Kidney (tissue), 14 donors: ENCODE results near the gene AUTS2. TPM values are rescaled to one million over a fixed set of nuclear protein-coding genes. Genes with fewer than 3 reads are reported as not detected.

Source experiments
- DNase-seq, 5 donors: peaks; one replicate each; pipeline ENCODE4 v3.0.0-alpha.2; 2013 to 2020
- FAIRE-seq: peaks from 2 replicates; lab custom pipeline; 2012; peaks lifted over from hg19 to GRCh38; lab: Jason Lieb, UNC
- H3K27ac ChIP-seq, 2 donors: one replicate each; pipeline ENCODE4 v1.7.0; 2013; ENCODE audit warnings: low read depth in 2 of 2, low read length in 2 of 2, inconsistent platforms in 1 of 2
- H3K27me3 ChIP-seq: one replicate; pipeline ENCODE4 v1.7.1; 2013; ENCODE audit warnings: low read length, inconsistent platforms; ENCODE audit not compliant: control insufficient read depth, insufficient read depth
- H3K36me3 ChIP-seq, 3 donors: one replicate each; pipeline versions ENCODE4 v1.7.0 to v1.7.1; 2013; ENCODE audit warnings: low read length in 3 of 3, control low read depth in 1 of 3, inconsistent platforms in 1 of 3; ENCODE audit not compliant: insufficient read depth in 3 of 3, control insufficient read depth in 2 of 3
- H3K4me1 ChIP-seq, 3 donors: one replicate each; pipeline versions ENCODE4 v1.7.0 to v1.7.1; 2013; ENCODE audit warnings: low read length in 3 of 3, inconsistent platforms in 1 of 3, low read depth in 1 of 3; ENCODE audit not compliant: control insufficient read depth in 2 of 3, insufficient read depth in 2 of 3
- H3K4me3 ChIP-seq, 3 donors: one replicate each; pipeline versions ENCODE4 v1.7.0 to v1.8.1; 2013; ENCODE audit warnings: low read length in 3 of 3, control low read depth in 1 of 3, inconsistent platforms in 1 of 3
- H3K9ac ChIP-seq, 3 donors: one replicate each; pipeline versions ENCODE4 v1.7.0 to v1.7.1; 2013; ENCODE audit warnings: low read length in 3 of 3, control low read depth in 1 of 3, inconsistent platforms in 1 of 3
- H3K9me3 ChIP-seq, 3 donors: one replicate each; pipeline versions ENCODE4 v1.7.0 to v1.7.1; 2013; ENCODE audit warnings: low read length in 3 of 3, control low read depth in 1 of 3, inconsistent platforms in 1 of 3; ENCODE audit not compliant: control insufficient read depth in 2 of 3, insufficient read depth in 1 of 3
- intact Hi-C: fragments of 100-400 bp; cut with DNase I; formaldehyde crosslinking; loops from one replicate; pipeline ENCODE4 v1.11.1; 2022
- polyA plus RNA-seq: library from polyadenylated mRNA; stranded (reverse); fragments of 350-450 nt; fragmentation: Illumina TruSeq; extraction: RNeasy Lipid Tissue Mini Kit (QIAGEN cat#74804); gene quantifications from one replicate; pipeline ENCODE4 v1.2.3, GENCODE V29; 2014; ENCODE audit warnings: low read depth, low replicate concordance; ENCODE audit not compliant: insufficient read depth
- total RNA-seq: library from RNA; stranded (reverse); fragmentation: NEBNext Ultra II Directional; extraction: Animal tissue kit (Norgen Biotek cat#: 25700); gene quantifications from one replicate; pipeline ENCODE4 v1.2.1, GENCODE V29; 2021
- TF ChIP-seq, protein P1 (sequence below): IDR thresholded peaks from 3 replicates; pipeline ENCODE4 v1.5.1; 2012; ENCODE audit warnings: mild to moderate bottlenecking, moderate library complexity, borderline replicate concordance; ENCODE audit not compliant: insufficient read depth; ENCODE audit errors: extremely low read depth
- donor health status: control.
- donor health status: control.
- donor health status: control.
- donor health status: control.
- donor health status: control.
- donor health status: DM: yes; HTN: yes; CAD: no.
- donor health status: Normal renal cell carcinoma (clear cell type).

AUTS2 gene
- total and polyA plus RNA-seq, 2 donors from 2014 or later, result 5.2 to 33.8 TPM

DNA sequence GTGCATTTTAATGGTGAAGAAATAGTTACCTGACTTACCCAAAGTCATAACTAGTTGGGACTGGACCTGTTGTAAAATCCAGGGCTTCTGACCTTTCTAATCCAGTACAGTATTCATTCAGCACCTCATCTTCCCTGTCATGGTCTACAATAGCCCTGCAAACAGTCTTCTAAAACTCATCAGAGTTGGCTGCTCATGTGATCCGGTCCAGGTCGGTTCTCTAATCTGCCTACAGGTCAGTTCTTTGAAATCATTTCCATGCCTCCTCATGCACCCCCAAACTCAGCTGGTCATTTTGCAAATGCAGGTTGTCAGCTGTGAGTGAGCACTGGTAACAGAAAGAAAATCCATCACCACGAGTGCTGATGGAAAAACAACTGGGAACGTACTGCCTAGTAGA lies 1082.0 kb downstream of the AUTS2 start:
- H3K27me3 ChIP-seq, result no peaks in the 10 kb centered on the region

DNA sequence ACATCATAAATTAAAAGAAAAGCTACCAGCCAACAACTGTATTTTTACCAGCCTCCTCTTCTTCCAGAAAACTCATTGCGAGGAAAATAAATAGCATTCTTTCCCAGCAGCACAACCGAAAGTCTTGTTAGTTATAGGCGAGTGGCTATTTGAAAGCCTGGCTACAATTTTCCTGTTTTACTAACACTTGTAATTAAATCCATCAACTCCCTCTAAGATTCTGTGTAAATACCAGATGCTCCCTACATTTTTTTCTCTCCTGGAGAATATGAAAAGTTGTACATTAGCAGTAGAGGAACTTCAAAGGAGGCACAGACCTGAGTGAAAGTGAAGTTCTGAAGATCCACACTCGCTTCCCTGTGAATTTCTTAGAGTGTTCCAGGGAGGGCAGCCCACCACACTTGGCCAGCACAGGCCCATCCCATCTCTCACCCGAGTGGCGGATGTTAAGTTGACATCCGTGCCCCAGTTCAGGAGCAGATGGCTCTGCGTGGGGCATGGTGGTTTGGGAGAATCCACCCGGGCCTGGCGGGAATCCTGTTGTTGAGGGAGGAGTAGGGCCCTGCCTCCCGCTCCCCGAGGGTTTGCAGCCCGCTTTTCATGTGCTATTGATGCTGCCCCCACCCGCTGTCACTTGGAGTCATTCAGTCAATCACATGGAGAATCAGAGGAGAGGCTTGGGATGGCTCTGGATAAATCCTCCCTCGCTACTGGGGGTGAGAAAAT lies 1082.6 kb downstream of the AUTS2 start:
- FAIRE-seq, result no peak
- DNase-seq, result no peak
- Histone ChIP-seq H3K27me3 (no peaks in the 10 kb centered on the region), H3K9ac (no peak overlapping the region), H3K27ac (no peak overlapping the region), H3K9me3 (no peaks in the 10 kb centered on the region), H3K4me1 (no peaks in the 10 kb centered on the region), H3K36me3 (no peaks in the 10 kb centered on the region), H3K4me3 (no peak overlapping the region)
- intact Hi-C loops, result no loop called here
- TF ChIP-seq, protein P1, sequence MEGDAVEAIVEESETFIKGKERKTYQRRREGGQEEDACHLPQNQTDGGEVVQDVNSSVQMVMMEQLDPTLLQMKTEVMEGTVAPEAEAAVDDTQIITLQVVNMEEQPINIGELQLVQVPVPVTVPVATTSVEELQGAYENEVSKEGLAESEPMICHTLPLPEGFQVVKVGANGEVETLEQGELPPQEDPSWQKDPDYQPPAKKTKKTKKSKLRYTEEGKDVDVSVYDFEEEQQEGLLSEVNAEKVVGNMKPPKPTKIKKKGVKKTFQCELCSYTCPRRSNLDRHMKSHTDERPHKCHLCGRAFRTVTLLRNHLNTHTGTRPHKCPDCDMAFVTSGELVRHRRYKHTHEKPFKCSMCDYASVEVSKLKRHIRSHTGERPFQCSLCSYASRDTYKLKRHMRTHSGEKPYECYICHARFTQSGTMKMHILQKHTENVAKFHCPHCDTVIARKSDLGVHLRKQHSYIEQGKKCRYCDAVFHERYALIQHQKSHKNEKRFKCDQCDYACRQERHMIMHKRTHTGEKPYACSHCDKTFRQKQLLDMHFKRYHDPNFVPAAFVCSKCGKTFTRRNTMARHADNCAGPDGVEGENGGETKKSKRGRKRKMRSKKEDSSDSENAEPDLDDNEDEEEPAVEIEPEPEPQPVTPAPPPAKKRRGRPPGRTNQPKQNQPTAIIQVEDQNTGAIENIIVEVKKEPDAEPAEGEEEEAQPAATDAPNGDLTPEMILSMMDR, result no peak

More for the DNA sequence above, 1082.0 kb downstream of the AUTS2 start:
- Histone ChIP-seq H3K9ac (no peak overlapping the region), H3K4me3 (no peak overlapping the region), H3K4me1 (no peaks in the 10 kb centered on the region), H3K27ac (no peak overlapping the region), H3K36me3 (no peaks in the 10 kb centered on the region), H3K9me3 (no peaks in the 10 kb centered on the region)
- intact Hi-C loops, result no loop called here
- TF ChIP-seq, protein P1, result no peak
- FAIRE-seq (no peak), DNase-seq (no peak)

DNA sequence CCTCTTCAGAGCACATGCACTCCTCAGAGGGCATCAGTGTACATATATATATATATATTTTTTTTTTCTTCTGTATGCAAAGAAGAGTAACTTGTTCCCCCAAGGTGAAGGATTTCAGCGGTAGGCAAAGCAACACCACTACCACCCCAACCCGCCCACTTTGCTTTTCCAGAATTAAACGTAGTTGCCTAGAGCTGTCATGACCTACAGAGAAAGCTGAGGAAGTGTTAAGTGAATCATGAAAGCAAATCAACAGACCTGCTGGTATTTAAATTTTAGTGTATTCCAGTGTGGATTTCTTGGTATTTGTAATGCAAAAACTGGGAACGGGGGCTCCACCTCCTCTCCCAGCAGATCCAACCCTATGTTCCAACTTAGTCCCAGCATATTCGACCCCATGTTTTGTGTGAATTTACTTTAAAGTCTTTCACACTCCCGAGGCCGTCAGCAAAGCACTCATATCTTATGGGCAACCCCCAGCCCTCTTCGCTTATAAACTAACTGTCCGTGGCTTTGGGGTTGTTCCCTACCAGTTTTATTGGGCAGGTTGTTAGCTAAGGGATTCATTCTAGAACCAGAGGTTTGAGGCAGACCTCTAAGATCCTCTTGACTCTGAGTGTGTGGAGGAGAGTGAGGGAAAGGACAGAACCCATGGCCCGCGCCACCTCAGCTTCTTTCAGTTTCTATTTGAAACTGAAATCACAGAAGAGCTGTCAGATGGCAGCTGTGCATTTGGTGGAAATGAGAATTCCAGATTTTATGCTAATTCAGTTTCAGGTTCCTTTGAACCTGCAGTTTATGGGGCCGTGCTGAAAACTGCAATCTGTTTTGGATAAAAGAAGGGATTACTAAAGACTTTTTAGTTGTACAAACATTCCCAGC lies 1083.4 kb downstream of the AUTS2 start:
- TF ChIP-seq, protein P1, result no peak
- Histone ChIP-seq H3K27me3 (no peaks in the 10 kb centered on the region), H3K27ac (no peak overlapping the region), H3K9ac (no peak overlapping the region), H3K9me3 (no peaks in the 10 kb centered on the region), H3K4me1 (no peaks in the 10 kb centered on the region), H3K36me3 (no peaks in the 10 kb centered on the region), H3K4me3 (no peak overlapping the region)
- intact Hi-C loops, result no loop called here
- FAIRE-seq (no peak), DNase-seq (no peak)
